ENCODE results near the gene MEI4.
"Not testable (repeated sequence)": the region's sequence is repeated elsewhere in the genome, so short reads cannot be mapped to it uniquely, and the experiment has no call there.

The MEI4 gene

DNA sequence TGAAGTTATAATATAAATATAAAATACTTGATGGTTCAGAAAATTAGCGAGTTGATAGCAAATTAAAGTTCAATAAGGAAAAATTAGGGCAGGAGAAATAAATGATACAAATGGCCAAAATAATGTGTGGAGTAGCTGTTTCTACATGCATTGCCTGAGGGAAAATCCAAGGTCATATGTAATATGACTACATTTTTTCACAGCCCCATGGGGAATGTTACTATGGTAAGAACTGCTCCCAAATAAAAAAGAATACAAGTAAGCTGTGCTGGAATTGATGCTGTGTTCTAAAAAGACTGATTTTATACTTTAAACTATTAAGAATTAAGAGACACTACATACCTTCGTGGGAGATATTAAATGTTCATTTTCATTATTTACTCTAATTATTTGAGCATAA is 34.1 kb downstream of the MEI4 start:
- no peak for DNase-seq

DNA sequence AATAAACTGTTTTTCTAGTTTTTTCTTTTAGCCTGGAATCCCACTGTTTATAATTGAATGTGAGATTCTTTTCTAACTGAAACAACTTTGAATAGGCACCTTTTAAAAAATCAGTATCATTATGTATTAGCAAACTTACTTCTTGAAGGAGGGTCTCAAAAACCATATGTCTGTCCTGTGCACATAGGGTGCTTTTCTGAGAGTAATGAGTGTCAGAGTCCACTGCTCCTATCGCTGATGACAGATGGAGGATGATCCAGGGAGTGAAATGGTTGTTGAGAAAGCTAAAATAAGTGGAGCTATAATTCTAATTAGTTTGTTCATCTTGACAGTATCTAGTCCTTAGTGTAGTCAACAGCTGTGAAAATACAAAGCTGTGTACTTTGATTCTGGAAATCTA is 35.8 kb downstream of the MEI4 start:
- DNase-seq, result no peak

DNA sequence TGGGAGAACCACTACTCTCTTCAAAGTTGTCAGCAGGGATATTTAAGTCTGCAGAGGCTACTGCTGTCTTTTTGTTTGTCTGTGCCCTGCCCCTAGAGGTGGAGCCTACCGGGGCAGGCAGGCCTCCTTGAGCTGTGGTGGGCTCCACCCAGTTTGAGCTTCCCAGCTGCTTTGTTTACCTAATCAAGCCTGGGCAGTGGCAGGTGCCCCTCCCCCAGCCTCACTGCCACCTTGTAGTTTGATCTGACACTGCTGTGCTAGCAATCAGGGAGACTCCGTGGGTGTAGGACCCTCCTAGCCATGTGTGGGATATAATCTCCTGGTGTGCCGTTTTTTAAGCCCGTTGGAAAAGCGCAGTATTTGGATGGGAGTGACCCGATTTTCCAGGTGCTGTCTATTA is 47.3 kb downstream of the MEI4 start:
- not testable (repeated sequence) for DNase-seq

DNA sequence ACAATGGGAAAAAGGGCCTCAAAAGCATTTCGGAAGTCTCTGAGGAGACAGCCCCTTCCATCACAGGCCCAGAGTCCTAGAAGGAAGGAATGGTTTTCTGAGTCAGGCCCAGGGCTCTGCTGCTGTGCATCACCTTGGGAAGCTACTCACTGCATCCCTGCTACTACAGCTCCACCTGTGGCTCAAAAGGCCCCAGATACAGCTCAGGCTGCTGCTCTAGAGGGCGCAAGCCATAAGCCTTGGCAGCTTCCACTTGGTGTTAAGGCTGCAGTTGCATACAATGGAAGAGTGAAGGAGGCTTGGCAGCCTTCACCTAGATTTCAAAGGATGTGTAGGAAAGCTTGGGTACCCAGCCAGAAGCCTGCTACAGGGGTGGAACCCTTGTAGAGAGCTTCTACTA is 54.8 kb downstream of the MEI4 start:
- no peak for DNase-seq

DNA sequence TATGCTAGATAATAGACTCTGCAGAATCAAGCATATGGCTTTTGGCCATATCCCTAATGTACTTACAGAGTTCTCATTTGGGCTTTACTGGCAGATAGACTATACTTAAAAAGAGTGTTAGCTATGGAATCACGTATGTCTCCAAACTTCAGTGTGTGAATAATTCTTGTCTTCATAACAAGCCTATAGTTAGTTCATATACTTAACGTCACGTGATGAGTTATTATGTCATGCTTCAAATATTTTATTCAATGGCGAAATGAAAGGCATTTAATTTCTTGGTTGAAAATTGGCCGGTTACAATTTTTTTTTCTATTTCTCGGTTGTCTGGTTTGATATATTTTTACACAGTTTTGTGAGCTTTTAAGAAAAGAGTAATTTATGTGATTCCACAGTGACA is 62.7 kb downstream of the MEI4 start:
- DNase-seq, result no peak

DNA sequence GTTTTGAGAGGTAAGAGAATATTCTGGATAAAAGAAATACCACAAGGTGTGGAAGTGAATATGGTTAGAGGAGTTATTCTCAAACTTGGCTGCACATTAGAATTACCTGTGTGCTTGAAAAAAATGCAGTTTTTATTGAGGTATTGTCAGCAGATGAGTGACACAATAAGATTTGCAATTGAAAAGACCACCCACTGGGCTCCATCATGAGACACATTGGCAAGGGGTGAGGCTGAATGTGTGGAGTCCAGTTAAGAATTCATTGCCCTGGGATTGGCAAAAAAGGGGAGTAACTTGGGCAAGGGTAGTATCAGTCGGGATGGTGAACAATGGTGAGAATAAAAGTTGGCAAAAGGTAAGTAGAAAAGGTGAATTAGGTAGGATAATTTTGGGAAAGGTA is 63.5 kb downstream of the MEI4 start:
- no peak for DNase-seq

DNA sequence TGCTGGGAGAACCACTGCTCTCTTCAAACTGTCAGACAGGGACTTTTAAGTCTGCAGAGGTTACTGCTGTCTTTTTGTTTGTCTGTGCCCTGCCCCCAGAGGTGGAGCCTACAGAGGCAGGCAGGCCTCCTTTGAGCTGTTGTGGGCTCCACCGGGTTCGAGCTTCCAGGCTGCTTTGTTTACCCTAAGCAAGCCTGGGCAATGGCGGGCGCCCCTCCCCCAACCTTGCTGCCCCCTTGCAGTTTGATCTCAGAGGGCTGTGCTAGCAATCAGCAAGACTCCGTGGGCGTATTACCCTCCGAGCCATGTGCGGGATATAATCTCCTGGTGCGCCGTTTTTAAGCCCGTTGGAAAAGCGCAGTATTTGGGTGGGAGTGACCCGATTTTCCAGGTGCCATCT is 83.2 kb downstream of the MEI4 start:
- not testable (repeated sequence) for DNase-seq

DNA sequence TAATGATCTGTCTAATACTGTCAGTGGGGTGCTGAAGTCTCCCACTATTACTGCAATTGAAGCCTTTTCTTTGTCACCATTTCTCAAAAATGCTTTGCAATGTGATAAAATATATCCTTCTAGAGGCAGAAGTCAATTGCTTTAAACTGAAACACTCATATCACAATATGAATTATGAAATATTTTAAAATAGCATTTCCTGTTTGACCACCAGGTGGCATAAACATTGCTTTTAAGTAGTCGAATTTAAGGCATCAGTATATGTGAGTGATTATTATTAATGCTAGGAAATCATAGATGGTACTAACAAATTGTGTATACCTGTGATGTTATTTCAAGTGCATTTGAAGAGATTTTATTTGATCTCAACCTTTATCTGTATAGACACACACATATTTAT is 87.5 kb downstream of the MEI4 start:
- no peak for DNase-seq

DNA sequence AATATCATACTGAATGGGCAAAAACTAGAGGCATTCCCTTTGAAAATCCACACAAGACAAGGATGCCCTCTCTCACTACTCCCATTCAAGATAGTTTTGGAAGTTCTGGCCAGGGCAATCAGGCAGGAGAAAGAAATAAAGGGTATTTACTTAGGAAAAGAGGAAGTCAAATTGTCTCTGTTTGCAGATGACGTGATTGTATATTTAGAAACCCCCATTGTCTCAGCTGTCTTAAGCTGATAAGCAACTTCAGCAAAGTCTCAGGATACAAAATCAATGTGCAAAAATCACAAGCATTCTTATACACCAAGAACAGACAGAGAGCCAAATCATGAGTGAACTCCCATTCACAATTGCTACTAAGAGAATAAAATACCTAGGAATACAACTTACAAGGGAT is 99.3 kb downstream of the MEI4 start:
- not testable (repeated sequence) for DNase-seq

DNA sequence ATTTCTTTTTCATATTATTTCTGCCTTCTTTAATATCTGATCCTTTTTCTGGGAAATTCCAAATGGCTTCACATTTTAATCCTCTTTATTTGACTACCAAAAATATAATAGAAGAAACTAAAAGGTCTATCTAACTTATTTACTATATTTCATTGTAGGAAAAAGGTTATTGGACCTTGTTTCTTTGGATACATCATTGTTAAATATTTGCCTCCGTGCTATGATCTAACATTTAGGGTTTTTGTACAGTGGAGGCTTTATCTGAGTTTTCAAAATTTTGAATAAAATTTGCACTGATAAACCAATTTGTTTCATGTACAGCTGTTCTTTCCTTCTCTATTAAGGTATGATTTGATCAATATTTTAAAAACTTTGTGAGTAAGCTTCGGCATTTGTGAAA is 109.5 kb downstream of the MEI4 start:
- DNase-seq, result no peak

DNA sequence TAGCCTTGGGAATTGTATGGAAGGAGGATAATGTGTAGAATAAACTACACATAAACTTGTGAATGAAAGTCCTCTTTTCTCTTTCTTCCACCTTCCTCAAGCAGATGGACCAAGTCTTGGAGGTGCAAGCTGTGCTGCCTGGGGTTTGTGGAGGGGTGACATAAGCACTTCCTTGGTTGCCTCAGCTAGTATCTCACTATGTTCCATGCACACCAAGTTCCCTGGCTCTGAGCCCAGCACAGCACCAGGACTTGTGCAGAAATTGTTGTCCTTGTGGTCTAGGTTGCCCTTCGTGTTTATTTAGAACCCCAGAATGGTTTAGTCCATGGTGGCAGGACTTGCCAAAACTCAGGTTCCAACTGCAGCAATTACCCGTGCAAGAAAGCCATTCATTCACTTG is 110.3 kb downstream of the MEI4 start:
- no peak for DNase-seq

DNA sequence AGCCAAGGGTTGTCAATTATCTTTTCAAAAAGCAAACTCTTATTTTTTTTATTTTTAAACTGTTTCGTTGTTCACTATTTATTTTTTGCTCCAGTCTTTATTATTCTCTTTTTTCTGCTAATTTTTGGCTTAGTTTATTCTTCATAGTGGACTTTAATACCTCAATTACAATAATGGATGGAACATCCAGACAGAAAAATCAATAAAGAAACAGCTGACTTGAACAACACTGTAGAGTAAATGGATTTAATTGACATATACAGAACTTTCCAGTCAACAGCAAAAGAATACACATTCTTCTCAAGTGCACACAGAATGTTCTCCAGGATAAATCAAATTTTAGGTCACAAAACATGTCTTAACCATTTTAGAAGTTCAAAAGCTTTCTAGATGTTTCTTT is 111.5 kb downstream of the MEI4 start:
- DNase-seq, result no peak

DNA sequence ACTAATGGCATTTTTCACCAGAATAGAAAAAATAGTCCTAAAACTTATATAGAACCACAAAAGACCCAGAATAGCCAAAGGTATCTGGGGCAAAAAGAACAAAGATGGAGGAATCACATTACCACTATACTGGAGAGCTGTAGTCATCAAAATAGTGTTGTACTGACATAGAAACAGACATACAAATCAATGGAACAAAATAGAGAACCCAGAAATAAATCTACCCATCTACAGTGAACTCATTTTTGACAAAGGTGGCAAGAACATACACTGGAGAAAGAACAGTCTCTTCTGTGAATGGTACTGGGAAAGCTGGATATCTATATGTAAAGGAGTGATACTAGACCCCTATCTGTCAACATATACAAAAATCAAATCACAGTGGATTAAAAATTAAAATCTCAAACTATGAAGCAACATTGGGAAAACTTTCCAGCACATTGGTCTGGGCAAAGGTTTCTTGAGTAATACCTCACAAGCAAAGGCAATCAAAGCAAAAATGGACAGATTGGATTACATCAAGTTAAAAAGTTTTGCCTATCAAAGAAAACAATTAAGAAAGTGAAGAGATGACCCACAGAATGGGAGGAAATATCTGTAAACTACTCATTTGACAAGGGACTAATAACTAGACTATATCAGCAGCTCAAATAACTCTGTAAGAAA is 120.5 kb downstream of the MEI4 start:
- DNase-seq, result no peak

DNA sequence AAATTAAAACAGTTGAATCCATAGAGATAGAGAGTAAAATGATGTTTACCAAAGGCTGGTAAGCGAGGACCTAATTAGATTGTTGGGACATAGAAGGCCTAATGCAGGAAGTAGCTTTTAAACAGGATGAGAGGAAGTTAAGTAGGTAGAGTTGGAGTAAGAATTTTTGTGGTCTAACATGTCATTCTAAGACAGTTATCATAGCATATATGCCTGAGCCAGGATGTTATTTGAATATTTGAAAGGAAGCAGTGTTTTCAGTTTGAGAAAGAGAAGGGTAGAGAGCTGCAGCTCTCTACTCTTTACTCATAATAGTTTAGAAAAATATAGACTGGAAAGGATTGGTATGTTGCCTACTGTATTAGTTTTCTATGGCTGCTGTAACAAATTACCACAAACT is 121.6 kb downstream of the MEI4 start:
- DNase-seq, result no peak

DNA sequence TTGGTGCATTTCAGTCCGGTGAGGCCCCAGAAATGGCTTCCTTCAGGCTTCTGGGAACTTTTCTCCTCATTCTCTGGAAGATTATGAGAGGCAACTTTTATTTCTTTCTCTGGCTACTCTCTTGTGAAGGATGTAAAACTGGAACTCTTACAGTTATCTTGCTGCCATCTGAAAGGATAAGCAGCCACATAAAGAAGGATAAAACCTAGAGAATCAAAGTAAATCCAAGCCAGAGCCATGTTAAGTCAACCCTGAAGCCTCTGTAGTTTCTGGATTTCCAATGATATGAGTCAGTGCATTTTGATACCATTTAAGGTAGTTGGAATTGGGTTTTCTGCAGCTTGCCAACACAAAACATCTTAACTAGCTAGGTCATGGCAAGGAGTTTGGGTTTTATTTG is 123.6 kb downstream of the MEI4 start:
- DNase-seq, result no peak

DNA sequence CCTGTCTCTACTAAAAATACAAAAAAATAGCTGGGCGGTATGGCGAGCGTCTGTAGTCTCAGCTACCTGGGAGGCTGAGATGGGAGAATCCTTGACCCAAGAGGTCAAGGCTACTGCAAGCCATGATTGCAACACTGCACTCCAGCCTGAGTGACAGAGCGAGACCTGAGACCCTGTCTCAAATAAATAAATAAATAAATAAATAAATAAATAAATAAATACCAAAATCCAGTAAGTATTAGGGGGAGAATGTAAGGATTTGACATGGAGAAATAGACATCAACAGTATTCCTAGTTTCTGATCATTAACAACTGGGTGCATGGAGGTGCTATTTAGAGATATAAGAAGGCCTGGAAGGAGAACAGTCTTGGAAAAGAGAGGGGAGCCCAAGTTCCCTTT is 125.7 kb downstream of the MEI4 start:
- no peak for DNase-seq

DNA sequence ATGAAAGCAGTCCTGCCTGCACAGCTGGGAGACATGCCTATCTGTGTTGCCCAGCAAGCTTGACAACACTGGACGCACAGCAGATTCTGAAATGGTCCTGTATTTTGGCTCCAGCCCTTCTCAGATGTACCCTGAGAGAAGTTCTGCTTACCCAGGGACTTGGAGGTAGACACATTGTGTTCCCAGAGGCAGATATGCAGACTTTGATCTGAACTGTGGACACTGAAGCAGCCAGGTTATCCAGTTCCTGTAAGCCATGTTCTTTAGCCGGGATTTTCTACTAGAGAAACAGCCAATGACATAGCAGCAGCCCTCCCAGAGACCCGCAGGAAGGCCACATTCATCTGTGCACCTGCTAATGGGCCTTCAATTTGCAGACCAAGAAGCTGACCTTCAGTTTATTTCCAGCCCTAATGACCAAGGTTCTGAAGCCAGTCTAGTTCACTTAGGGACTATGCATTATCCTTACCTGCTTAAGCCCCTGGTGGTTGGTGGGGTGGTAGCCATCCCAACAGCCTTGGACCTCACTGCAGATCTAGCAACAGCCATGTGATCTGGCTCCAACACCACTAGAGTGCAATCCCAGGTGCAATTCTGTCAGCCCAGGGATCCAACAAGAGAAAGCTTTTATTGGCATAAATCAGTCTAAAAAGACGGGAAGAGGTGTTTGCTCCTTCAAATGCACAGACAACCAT is 134.2 kb downstream of the MEI4 start:
- no peak for DNase-seq

DNA sequence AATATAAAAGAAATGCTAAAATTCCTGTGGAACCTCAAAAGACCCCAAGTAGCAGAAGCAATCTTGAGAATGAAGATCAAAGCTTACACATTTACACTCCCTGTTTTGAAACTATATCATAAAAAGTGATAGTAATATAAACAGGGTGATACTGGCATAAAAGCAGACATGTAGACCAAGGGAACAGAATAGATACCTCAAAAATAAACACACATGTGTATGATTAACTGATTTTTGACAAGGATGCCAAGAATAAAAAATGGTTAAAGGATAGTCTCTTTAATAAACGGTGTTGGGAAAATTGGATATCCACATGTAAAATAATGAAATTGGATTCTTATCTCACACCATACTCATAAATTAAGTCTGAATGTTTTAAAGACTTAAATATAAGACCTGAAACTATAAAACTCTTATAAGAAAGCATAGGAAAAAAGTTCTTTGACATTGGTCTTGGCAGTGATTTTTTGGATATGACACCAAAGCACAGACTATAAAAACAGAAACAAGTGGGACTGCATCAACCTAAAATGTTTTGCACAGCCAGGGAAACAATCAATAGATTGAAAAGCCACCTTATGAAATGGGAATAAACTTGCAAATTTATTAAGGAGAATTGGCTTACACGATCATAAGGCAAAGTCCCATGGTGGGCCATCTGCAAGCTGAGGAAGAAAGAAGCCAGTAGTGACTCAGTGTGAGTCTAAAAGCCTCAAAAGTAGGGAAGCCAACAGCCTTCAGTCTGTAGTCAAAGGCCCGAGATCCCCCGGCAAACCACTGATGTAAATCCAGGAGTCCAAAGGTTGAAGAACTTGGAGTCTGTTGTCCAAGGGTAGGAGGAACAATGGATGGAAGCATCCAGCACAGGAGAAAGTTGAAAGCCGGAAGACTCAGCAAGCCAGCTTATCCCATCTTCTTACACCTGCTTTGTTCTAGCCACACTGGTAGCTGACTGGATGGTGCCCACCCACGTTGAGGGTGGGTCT is 144.3 kb downstream of the MEI4 start:
- no peak for DNase-seq

DNA sequence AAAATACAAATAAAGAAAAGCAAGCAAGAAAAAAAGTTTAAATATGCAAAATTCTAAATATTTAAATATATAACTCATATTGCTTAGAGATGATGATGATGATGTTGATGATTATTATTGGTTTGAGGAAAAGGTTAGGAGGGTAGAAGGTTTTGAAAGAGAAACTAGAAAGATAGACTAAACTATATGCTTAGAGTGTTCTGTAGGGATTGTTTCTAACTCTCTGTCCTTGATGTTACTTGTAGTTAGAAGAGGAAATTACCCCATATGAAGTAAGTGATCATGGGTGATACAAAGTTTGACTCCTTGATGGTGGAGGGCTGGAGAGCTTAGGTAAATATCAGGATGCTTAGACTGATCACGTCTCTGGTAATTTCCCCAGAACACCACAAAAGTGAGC is 159.5 kb downstream of the MEI4 start:
- DNase-seq, result no peak

DNA sequence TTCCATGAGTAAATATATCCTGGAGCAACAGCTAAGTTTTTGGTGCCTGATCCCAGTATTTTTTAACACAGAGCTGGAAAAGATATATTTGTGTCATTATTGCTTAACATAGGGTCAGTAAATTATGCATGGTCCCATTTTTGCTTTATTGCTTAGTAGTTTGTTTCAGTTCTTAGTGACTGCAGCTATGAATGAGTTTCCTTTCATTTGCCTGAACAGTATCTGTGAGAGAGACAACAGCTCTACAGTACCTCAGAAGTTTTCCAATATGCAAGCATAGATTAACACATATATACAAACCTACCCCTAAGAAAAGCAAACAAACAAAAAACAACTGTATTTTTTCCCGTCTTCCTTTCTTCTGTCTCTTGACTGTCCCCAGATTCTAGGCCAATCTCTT is 160.3 kb downstream of the MEI4 start:
- no peak for DNase-seq

DNA sequence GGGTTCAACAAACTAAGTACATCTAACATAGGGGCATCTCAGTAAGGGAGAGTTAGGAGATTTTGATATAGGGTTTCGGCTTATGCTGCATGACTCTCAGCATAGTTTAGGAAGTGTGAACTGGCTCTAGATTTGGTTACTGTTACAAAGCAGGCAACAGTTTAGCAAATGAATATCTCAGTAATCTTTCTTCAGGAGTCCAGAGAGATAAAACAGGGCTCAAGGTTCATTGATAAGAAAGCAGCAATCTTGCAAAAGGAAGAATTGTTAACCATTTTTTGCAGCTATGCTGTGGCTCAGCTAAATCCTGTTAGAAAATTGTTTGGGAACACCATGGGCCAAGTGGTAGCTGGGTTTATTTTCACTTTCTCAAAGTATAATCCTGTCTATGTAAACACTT is 161.3 kb downstream of the MEI4 start:
- no peak for DNase-seq

DNA sequence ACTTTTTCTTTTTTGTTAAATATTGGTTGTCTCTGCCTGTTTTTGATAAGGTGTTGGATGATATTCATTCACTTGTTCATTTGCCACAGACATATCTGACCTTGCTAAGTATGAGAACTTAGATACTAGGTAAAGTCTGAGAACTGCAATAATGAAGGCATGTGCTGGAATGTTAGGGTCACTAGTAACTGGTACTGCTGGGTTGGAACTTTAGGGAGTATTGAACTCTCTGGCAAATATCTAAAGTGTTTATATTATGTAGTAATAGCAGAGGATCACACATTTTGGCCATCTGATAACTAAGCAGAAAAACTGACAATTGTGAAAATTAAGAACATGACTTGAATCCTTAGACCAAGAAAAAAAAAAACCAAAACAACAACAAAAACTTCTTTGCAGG is 162.7 kb downstream of the MEI4 start:
- no peak for DNase-seq

DNA sequence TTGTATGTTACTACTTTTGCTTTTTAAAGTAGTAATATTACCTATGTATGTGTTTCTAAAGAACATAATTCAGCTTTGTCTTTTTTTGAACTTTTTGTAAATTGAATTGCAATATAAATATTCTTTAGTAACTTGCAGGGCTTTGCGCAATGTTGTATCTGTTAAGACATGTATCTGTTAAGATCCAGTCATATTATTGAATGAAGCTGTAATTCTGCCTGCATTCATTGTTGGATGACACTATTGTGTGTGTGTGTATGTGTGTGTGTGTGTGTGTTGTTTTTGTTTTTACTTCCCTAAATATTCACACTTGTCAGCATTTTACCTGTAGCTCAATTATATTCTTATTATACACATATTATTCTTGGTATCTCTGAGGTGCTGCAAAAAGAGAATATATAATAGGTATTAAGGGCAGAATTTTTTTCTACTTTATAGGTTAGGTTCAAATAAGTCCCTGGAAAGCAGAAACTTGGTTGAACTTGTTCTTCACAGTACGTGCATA is 164.0 kb downstream of the MEI4 start:
- DNase-seq, result no peak

DNA sequence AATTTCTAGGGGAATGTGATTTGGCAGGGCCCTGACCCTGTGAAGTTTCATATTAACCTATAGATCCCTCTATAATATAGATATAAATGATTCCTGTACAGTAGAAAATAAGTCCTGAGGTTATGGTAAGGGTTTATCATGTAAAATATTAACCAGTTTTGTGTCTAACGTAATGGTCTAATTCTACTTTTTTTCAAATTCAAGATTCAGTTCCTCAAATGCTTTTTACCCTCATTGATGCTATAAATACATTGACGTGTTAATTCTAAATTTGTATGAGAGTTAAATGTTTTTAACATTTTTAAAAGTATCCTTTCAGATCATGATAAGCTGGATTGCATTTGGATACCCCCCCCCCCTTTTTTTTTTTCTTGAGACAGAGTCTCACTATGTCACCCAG is 169.4 kb downstream of the MEI4 start:
- no peak for DNase-seq

All from islet precursor cell (in vitro differentiated cells).